HG02623 (cell line): ENCODE results near the gene DBR1.
A peak's percentile ranks its signal among the peaks of the same experiment; 100 is the strongest.

Experiments
- ATAC-seq: cut with Tn5 transposase; IDR thresholded peaks from one replicate; pipeline ENCODE4 v1.9.1; 2021; ENCODE audit warnings: moderate library complexity; ENCODE audit not compliant: unreplicated experiment

Gene DBR1

GRCh38 chr3:138125548-138126221, 49.0 kb downstream of the DBR1 start:
- no peak for ATAC-seq

- ATAC-seq: no peak
These were observed 49.9 kb downstream of the DBR1 start for GRCh38 chr3:138124706-138125355.

- no peak for ATAC-seq
These were observed 50.5 kb downstream of the DBR1 start for GRCh38 chr3:138124188-138124587.

DNA sequence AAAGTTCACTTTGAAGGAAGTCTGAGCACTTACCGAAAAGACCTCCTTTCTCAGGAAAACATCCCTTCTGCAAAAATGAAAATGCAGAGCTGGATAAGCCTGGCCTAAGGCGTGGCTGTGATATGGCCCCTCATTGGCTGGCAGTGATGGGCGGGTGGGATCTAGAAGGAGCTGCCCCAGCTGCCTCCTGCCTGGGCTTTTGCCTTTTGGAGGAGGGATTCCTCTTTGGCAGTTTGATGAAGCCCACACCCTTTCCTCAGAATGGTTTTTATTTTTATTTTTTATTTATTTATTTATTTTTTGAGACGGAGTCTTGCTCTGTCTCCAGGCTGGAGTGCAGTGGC, 55.3 kb downstream of the DBR1 start:
- no peak for ATAC-seq

DNA sequence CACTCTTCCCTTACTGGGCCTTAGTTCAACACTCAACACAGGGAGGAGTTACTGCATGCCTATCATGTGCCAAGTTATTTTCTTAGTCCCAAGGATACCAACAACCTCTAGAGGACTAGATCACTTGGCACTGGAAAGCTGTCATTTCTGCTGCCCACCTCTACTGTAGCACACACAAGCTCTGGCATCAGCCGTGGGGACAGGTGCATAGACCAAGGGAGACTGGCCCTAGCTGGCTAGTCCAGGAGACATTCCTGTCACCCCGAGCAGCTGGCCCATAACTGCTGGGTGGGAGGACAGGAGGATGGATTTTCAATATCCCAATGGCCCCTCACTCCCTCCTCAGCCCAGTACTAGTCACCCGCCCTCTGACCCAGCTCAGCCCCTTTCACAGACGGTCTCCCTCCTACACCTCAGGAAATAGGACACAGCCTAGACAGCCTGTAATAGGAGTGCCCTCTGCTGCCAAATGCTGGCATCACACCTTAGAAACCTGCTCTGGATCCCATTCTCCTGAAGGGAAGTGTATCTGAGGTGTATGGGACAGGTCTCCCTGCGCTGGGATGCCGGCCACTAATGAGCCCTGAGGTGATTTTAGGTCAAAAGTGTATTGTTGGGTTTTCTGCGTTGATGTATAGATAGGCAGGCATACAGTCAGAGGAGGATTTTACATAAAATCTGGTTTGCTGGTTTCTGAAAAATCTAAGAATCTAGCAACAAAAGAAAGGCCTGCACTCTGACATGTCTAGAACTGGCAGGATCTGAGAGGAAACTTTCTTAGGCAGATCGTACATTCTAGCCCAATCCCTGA, 55.9 kb downstream of the DBR1 start:
- ATAC-seq: peak; percentile 64

DNA sequence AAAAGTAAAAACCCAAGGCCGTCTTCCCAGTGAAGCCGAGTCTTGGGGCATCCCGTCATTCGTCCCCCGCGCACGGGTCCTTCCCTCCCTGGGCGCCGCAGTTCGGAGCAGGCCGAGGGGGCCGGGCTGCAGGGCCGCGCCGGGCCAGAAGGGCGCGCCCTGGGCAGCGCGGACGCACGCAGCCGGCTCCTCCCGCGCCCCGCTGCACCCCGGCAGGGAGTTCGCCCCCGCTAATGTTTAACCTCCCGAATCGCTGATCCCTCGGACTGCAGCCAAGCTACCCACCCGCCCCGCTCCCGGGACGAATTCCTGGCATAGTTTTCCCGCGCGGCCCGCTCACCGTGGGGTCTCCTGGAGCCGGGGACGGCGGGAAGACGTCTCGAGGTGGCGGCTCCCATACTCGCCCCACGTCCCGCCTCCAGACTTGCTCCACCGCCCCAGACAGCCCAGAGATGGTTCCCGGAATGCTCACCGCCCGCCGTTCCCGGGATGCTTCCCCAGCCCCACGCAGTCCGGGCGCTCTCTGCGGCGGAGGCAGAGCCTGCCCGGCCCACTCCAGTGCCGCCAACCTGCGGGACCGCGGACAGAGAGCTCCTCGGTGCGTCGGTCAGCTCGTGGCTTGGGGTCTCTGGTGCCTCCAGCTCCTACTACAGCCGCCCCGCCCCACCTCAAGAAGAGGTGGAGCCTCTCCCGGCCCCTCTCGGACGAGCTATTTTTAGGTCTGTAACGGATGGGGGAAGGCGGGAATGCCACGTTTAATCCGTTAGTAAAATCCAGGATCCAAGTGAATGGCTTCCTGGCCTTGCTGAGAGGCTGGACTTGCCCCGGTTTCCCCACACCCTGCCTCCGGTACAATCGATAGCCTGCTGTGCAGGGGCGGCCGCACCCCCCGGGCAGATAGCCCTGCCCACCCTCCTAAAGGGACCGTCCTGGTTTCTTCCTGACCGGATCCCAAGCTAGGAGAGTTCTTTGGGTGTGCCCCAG, 59.4 kb downstream of the DBR1 start, which contains the start of gene DZIP1L:
Gene DZIP1L (minus strand): TSS at position 621 of the 984 bp plus-strand sequence. CDS start 11,637 bp downstream, outside the sequence.
- ATAC-seq: peak; percentile 75

DNA sequence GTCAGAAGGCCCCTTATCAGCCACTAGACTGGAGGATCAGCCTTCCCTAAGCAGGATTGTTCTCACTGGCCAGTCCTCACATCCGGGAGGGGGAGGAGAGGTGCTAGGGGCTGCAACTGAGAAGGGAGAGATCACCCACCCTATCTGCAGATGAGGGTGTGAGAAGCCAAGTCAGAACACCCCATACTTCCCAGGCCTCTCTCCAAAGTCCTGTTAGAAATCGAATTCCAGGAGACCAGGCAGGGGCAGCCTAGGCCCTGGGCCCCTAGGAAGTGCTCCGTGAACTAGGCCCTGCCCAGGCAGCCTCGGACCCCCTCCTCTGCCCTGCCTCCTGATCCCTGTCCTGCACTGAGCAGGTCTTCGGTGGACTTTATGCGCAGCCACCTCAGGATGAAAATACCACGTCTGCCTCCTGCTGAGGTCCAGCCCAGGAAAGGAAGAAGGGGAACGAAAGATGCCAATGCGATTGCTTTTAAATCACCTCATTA, 60.2 kb downstream of the DBR1 start:
- ATAC-seq: no peak

DNA sequence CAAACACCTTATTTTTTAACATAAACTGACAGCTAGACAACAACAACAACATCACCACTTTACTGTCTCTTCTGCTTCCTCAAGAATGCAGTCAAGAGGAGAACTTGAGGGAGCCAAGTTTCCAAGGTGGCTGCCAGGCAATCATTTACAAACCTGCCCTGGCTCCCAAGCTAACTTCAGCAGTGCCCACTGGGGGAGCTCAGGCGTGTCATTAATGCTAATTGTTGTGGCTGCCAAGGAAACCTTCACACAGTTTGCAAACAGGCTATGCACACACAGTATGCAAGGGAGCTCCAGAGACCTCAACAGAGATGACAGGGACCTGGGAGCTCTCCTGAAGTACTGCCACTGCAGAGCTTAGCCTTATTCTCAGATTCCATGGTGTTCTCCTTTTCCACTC, 61.4 kb downstream of the DBR1 start:
- no peak for ATAC-seq

DNA sequence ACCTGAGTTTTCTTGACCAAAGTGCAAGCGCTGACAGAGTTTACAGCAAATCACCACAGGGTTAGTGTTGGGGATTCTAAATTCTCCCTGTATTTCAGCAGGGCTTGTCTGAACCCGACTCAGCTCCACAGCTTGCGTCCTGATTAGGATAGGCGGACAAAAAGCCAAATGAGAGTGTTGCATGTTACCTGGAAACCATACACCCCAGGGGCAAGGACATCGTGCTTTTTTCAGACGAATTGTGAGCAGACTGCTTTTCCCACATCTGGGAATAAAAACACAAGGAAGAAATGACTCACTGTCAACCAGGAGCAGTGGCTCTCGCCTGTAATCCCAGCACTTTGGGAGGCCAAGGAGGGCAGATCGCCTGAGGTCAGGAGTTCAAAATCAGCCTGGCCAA, 62.4 kb downstream of the DBR1 start:
- no peak for ATAC-seq
